ENCODE results near the gene SPTLC3.

Gene SPTLC3

GRCh38 chr20:13101706-13102105 lies 92.9 kb downstream of the SPTLC3 start:
- no peak for DNase-seq

- DNase-seq: no peak
Measured at GRCh38 chr20:13102237-13102636, 93.5 kb downstream of the SPTLC3 start.

- DNase-seq: no peak
Measured at GRCh38 chr20:13102694-13103093, 93.9 kb downstream of the SPTLC3 start.

- DNase-seq: no peak
Measured at GRCh38 chr20:13105039-13105438, 96.3 kb downstream of the SPTLC3 start.

- no peak for DNase-seq
Measured at GRCh38 chr20:13105864-13106457, 97.2 kb downstream of the SPTLC3 start.

- DNase-seq: no peak
Measured at GRCh38 chr20:13109658-13110057, 100.9 kb downstream of the SPTLC3 start.

GRCh38 chr20:13110796-13111195 lies 102.0 kb downstream of the SPTLC3 start:
- no peak for DNase-seq

- no peak for DNase-seq
Measured at GRCh38 chr20:13111249-13111911, 102.6 kb downstream of the SPTLC3 start.

- DNase-seq: no peak
Measured at GRCh38 chr20:13113731-13114130, 105.0 kb downstream of the SPTLC3 start.

- DNase-seq: no peak
Measured at GRCh38 chr20:13117200-13117599, 108.4 kb downstream of the SPTLC3 start.

GRCh38 chr20:13118676-13119075 lies 109.9 kb downstream of the SPTLC3 start:
- no peak for DNase-seq

- peak; percentile 30 for DNase-seq
Measured at GRCh38 chr20:13119583-13119982, 110.8 kb downstream of the SPTLC3 start.

GRCh38 chr20:13120471-13120870 lies 111.7 kb downstream of the SPTLC3 start:
- no peak for DNase-seq

GRCh38 chr20:13121840-13122515 lies 113.2 kb downstream of the SPTLC3 start:
- DNase-seq: no peak

- no peak for DNase-seq
Measured at GRCh38 chr20:13125486-13125885, 116.7 kb downstream of the SPTLC3 start.

- DNase-seq: no peak
Measured at GRCh38 chr20:13128173-13128572, 119.4 kb downstream of the SPTLC3 start.

- DNase-seq: no peak
Measured at GRCh38 chr20:13130061-13130706, 121.4 kb downstream of the SPTLC3 start.

GRCh38 chr20:13130707-13131103 lies 121.9 kb downstream of the SPTLC3 start:
- no peak for DNase-seq

- no peak for DNase-seq
Measured at GRCh38 chr20:13131688-13132087, 122.9 kb downstream of the SPTLC3 start.

GRCh38 chr20:13139459-13140150 lies 130.8 kb downstream of the SPTLC3 start:
- no peak for DNase-seq

GRCh38 chr20:13140201-13140600 lies 131.4 kb downstream of the SPTLC3 start:
- no peak for DNase-seq

- no peak for DNase-seq
Measured at GRCh38 chr20:13140775-13141174, 132.0 kb downstream of the SPTLC3 start.

GRCh38 chr20:13141546-13141945 lies 132.8 kb downstream of the SPTLC3 start:
- no peak for DNase-seq
